A549 (cell line): ENCODE results near the gene PRRX2. TPM values are rescaled to one million over a fixed set of nuclear protein-coding genes. Genes with fewer than 3 reads are reported as not detected.
A peak's percentile ranks its signal among the peaks of the same experiment; 100 is the strongest.

ENCODE experiments used
- ATAC-seq, 2 experiments: fragments of 200-7000 bp in 1 of 2; fragments of >200 bp in 1 of 2; cut with Nextera tagmentation in 1 of 2; cut with Tn5 transposase in 1 of 2; 3 replicates each; pipeline versions ENCODE4 v1.8.0 to v1.9.1; 2018 to 2020; ENCODE audit warnings: mild to moderate bottlenecking in 1 of 2, moderate library complexity in 1 of 2
- CTCF ChIA-PET: fragments of 300-600 bp; sonication (Branson Sonifier 250); formaldehyde crosslinking; extraction: SDS; loops from one replicate; lab custom pipeline; 2021; ENCODE audit warnings: antibody characterized with exemption, inconsistent platforms; lab: Yijun Ruan, JAX
- POLR2A ChIA-PET: fragments of 350-600 bp; formaldehyde crosslinking; extraction: SDS; loops from one replicate; lab custom pipeline; 2021; ENCODE audit warnings: antibody characterized with exemption, inconsistent platforms; lab: Yijun Ruan, JAX
- DNase-seq, 2 experiments: peaks; one replicate each; pipeline versions ENCODE4 v3.0.0 to v3.0.0-alpha.2; 2011 to 2016; ENCODE audit warnings: low read depth in 1 of 2, low spot score in 1 of 2
- FAIRE-seq: peaks from 2 replicates; lab custom pipeline; 2011; peaks lifted over from hg19 to GRCh38; lab: Jason Lieb, UNC
- H3K27ac ChIP-seq, 2 experiments: fragments of >200 bp; sonication (Bioruptor Twin); formaldehyde crosslinking; 3 replicates each; pipeline ENCODE4 v1.5.1; 2016 to 2017
- H3K4me1 ChIP-seq: fragments of >200 bp; sonication (Bioruptor Twin); formaldehyde crosslinking; 3 replicates; pipeline ENCODE4 v1.6.1; 2016
- H3K4me2 ChIP-seq: fragments of >200 bp; sonication (Bioruptor Twin); formaldehyde crosslinking; 3 replicates; pipeline ENCODE4 v1.6.1; 2016
- H3K4me3 ChIP-seq: fragments of >200 bp; sonication (Bioruptor Twin); formaldehyde crosslinking; 3 replicates; pipeline ENCODE4 v1.5.1; 2016
- H3K9me3 ChIP-seq: fragments of >200 bp; sonication (Bioruptor Twin); formaldehyde crosslinking; 3 replicates; pipeline ENCODE4 v1.6.1; 2016
- BHLHE40 ChIP-seq: IDR thresholded peaks from 2 replicates; pipeline ENCODE4 v1.6.1; 2012; ENCODE audit warnings: low read depth, low read length, inconsistent platforms
- CBX8 ChIP-seq: fragments of 200-600 bp; sonication (generic); IDR thresholded peaks from 2 replicates; pipeline ENCODE4 v1.6.1; 2016
- CHD4 ChIP-seq: fragments of 200-600 bp; sonication (generic); IDR thresholded peaks from 2 replicates; pipeline ENCODE4 v1.6.1; 2016; ENCODE audit warnings: antibody characterized with exemption, mild to moderate bottlenecking, borderline replicate concordance
- CTCF ChIP-seq: fragments of >200 bp; sonication (Bioruptor Twin); formaldehyde crosslinking; IDR thresholded peaks from 3 replicates; pipeline ENCODE4 v1.5.1; 2016
- E2F6 ChIP-seq: IDR thresholded peaks from 2 replicates; pipeline ENCODE4 v1.6.1; 2012; ENCODE audit warnings: low read depth, borderline replicate concordance
- EHF ChIP-seq: fragments of 250-450 bp; sonication (Bioruptor Pico); IDR thresholded peaks from 2 replicates; pipeline ENCODE4 v1.5.0; 2020; ENCODE audit warnings: mild to moderate bottlenecking
- EHMT2 ChIP-seq: fragments of 200-600 bp; sonication (generic); IDR thresholded peaks from 2 replicates; pipeline ENCODE4 v1.6.1; 2016; ENCODE audit warnings: antibody characterized with exemption, low read depth, mild to moderate bottlenecking, moderate library complexity
- ELK1 ChIP-seq: fragments of 150-350 bp; IDR thresholded peaks from 2 replicates; pipeline ENCODE4 v1.6.1; 2014; ENCODE audit warnings: low read depth, mild to moderate bottlenecking, low read length
- FOSB ChIP-seq: fragments of 250-450 bp; sonication (Bioruptor Pico); IDR thresholded peaks from 2 replicates; pipeline ENCODE4 v1.5.0; 2020; ENCODE audit warnings: mild to moderate bottlenecking, moderate library complexity
- HES2 ChIP-seq: fragments of >200 bp; sonication (Bioruptor Twin); formaldehyde crosslinking; IDR thresholded peaks from 2 replicates; pipeline ENCODE4 v1.6.1; 2016
- HMGXB4 ChIP-seq: fragments of 250-450 bp; sonication (Bioruptor Pico); IDR thresholded peaks from 2 replicates; pipeline ENCODE4 v1.5.0; 2021; ENCODE audit warnings: mild to moderate bottlenecking, moderate library complexity, borderline replicate concordance
- HOXA7 ChIP-seq: fragments of 250-450 bp; sonication (Bioruptor Pico); IDR thresholded peaks from 2 replicates; pipeline ENCODE4 v1.5.0; 2020; ENCODE audit warnings: mild to moderate bottlenecking, moderate library complexity
- HOXB5 ChIP-seq: fragments of 250-450 bp; sonication (Bioruptor Pico); IDR thresholded peaks from 2 replicates; pipeline ENCODE4 v1.5.0; 2020; ENCODE audit warnings: mild to moderate bottlenecking, moderate library complexity
- JUNB ChIP-seq: fragments of >200 bp; sonication (Bioruptor Twin); formaldehyde crosslinking; IDR thresholded peaks from 2 replicates; pipeline ENCODE4 v1.6.1; 2016
- MAFK ChIP-seq: fragments of 450-650 bp; IDR thresholded peaks from 2 replicates; pipeline ENCODE4 v1.6.1; 2014; ENCODE audit not compliant: partially characterized antibody
- MAX ChIP-seq: IDR thresholded peaks from 2 replicates; pipeline ENCODE4 v1.6.1; 2012
- MAZ ChIP-seq: fragments of 150-350 bp; IDR thresholded peaks from 2 replicates; pipeline ENCODE4 v1.6.1; 2014; ENCODE audit warnings: antibody characterized with exemption, low read depth, low read length, borderline replicate concordance
- MYC ChIP-seq: IDR thresholded peaks from 2 replicates; pipeline ENCODE4 v1.6.1; 2012; ENCODE audit warnings: mild to moderate bottlenecking, inconsistent platforms, low read length, improper control_type of control experiment, borderline replicate concordance
- NFE2L2 ChIP-seq: fragments of 150-350 bp; conservative IDR thresholded peaks from 2 replicates; pipeline ENCODE4 v1.6.1; 2014; ENCODE audit warnings: low read length
- NR3C1 ChIP-seq: fragments of >200 bp; sonication (Bioruptor Twin); formaldehyde crosslinking; IDR thresholded peaks from 3 replicates; pipeline ENCODE4 v1.6.1; 2017
- PHF8 ChIP-seq: fragments of 200-600 bp; sonication (generic); IDR thresholded peaks from 2 replicates; pipeline ENCODE4 v1.6.1; 2016; ENCODE audit warnings: low read depth, mild to moderate bottlenecking, antibody characterized with exemption, moderate library complexity, borderline replicate concordance
- RAD21 ChIP-seq, 2 experiments: fragments of >200 bp in 1 of 2; sonication (Bioruptor Twin) in 1 of 2; formaldehyde crosslinking in 1 of 2; IDR thresholded peaks in 1 of 2; conservative IDR thresholded peaks in 1 of 2; 2 replicates in 1 of 2; 3 replicates in 1 of 2; pipeline ENCODE4 v1.6.1; 2012 to 2018; ENCODE audit warnings: inconsistent platforms in 1 of 2
- REST ChIP-seq: fragments of 200-600 bp; sonication (generic); IDR thresholded peaks from 2 replicates; pipeline ENCODE4 v1.6.1; 2016; ENCODE audit warnings: antibody characterized with exemption, mild to moderate bottlenecking, moderate library complexity
- RFX5 ChIP-seq: fragments of 450-650 bp; IDR thresholded peaks from 2 replicates; pipeline ENCODE4 v1.7.1; 2014; ENCODE audit warnings: antibody characterized with exemption, mild to moderate bottlenecking, moderate library complexity
- ZSCAN20 ChIP-seq: fragments of 250-450 bp; sonication (Bioruptor Pico); IDR thresholded peaks from 2 replicates; pipeline ENCODE4 v1.8.0; 2022; ENCODE audit warnings: mild to moderate bottlenecking, moderate library complexity
- WGBS: methylation state at CpG from one replicate; pipeline ENCODE4 v1.1.6; 2017; ENCODE audit errors: missing lambda C conversion rate; 5-methylcytosine and 5-hydroxymethylcytosine counted together
- polyA plus RNA-seq, 4 experiments: library from polyadenylated mRNA; depleted of rRNA in 3 of 4; stranded (reverse); fragments of >200 nt; fragmentation: RNase III in 1 of 4; extraction: RNeasy Plus Mini Kit Qiagen cat#74134 plus additional on column Dnase treatment in 1 of 4; gene quantifications; 2 replicates in 3 of 4; 3 replicates in 1 of 4; pipeline ENCODE4 v1.2.3, GENCODE V29; 2011 to 2017

Gene PRRX2
- polyA plus RNA-seq, 2 of the 4 experiments (the other 2 are of a cell fraction), result 0.90 to 2.7 TPM

GRCh38 chr9:129648092-129648763 lies 17.2 kb upstream of the PRRX2 start:
- no peak; a peak in 1 of 6 replicates for ATAC-seq
- H3K27ac ChIP-seq, result peak overlapping the region in 1 of 2 experiments; percentile 43; a peak in 2 of 6 replicates
- H3K4me3 ChIP-seq, result no peak overlapping the region
- no peaks in the 10 kb centered on the region for H3K9me3 ChIP-seq
- DNase-seq, result no peak
- 72% methylated on average over 15 of the region's 16 CpGs for WGBS
- ChIA-PET POLR2A (no interaction called here), CTCF (no interaction called here)
- no peak overlapping the region for H3K4me2 ChIP-seq
- no peak for TF ChIP-seq RAD21 (conservative IDR thresholded peaks at IDR 0.05 in 1 of 2, IDR thresholded peaks at IDR 0.05 in 1 of 2)
- no peak for TF ChIP-seq HES2
- no peak for TF ChIP-seq NR3C1
- TF ChIP-seq BHLHE40, result no peak
- no peak for TF ChIP-seq MAZ
- no peak for TF ChIP-seq EHF (CRISPR knock-in tag)
- no peak for TF ChIP-seq RFX5
- TF ChIP-seq CTCF, result no peak
- no peak for TF ChIP-seq HOXA7 (CRISPR knock-in tag)
- no peak for TF ChIP-seq E2F6
- no peak for TF ChIP-seq FOSB (CRISPR knock-in tag)
- TF ChIP-seq MAFK, result no peak
- TF ChIP-seq EHMT2, result no peak
- no peak for TF ChIP-seq ZSCAN20 (CRISPR knock-in tag)
- TF ChIP-seq ELK1, result no peak
- TF ChIP-seq CBX8, result no peak
- TF ChIP-seq MYC, result no peak
- TF ChIP-seq NFE2L2, result no peak
- TF ChIP-seq HOXB5 (CRISPR knock-in tag), result no peak
- no peak for TF ChIP-seq HMGXB4 (CRISPR knock-in tag)
- peaks cover 7% of the 10 kb centered on the region; the same call in 1 of the 3 replicates for H3K4me1 ChIP-seq
- FAIRE-seq, result no peak

- DNase-seq (no peak), ATAC-seq (no peak), FAIRE-seq (no peak)
- H3K4me1 ChIP-seq, result peaks cover 7% of the 10 kb centered on the region; the same call in 1 of the 3 replicates
- peak overlapping the region in 1 of 2 experiments; percentile 43; a peak in 2 of 6 replicates for H3K27ac ChIP-seq
- H3K9me3 ChIP-seq, result no peaks in the 10 kb centered on the region
- WGBS, result 81% methylated on average over 8 of the region's 10 CpGs
- no peak overlapping the region for H3K4me2 ChIP-seq
- ChIA-PET POLR2A (no interaction called here), CTCF (no interaction called here)
- no peak overlapping the region for H3K4me3 ChIP-seq
- TF ChIP-seq JUNB (no peak), REST (no peak), PHF8 (no peak), CTCF (no peak), HOXB5 (CRISPR knock-in tag) (no peak), NR3C1 (no peak), MAX (no peak), CHD4 (no peak)
These were observed 16.7 kb upstream of the PRRX2 start for GRCh38 chr9:129648764-129649115.
